ENCODE data around the gene ZBTB33. TPM values are rescaled to one million over a fixed set of nuclear protein-coding genes. Genes with fewer than 3 reads are reported as not detected.

The ZBTB33 gene
- total RNA-seq, result 35.7 TPM

GRCh38 chrX:120250522-120251271, at the start of gene ZBTB33:
Gene ZBTB33, plus strand, starts transcription at chrX:120250812. Its CDS starts 2,604 bp downstream, at chrX:120253416.

Other genes with a start within 250 kb of the ZBTB33 start
- not detected for gene RHOXF2B, start 173.1 kb upstream of the ZBTB33 start, total RNA-seq
- gene RHOXF1, start 134.9 kb upstream of the ZBTB33 start, total RNA-seq, result not detected
- not detected for gene RHOXF2, start 92.2 kb upstream of the ZBTB33 start, total RNA-seq
- 2.2 TPM for gene TMEM255A, start 60.6 kb downstream of the ZBTB33 start, total RNA-seq
- gene ATP1B4, start 111.3 kb downstream of the ZBTB33 start, total RNA-seq, result not detected
- 51.6 TPM for gene LAMP2, start 218.5 kb downstream of the ZBTB33 start, total RNA-seq